ENCODE measurements around the gene TOLLIP. TPM values are rescaled to one million over a fixed set of nuclear protein-coding genes. Genes with fewer than 3 reads are reported as not detected.

TOLLIP gene
- total RNA-seq = 34.8 and 54.9 TPM in 2 replicates

GRCh38 chr11:1309498-1310317, at the start of gene TOLLIP:
TOLLIP (minus strand) TSS chr11:1309632; CDS start chr11:1309498, 134 bp downstream.

Other genes with a start within 250 kb of the TOLLIP start
- gene MUC2, start 234.8 kb downstream of the TOLLIP start, total RNA-seq = not detected in 2 replicates
- gene MUC5AC, start 151.7 kb downstream of the TOLLIP start, total RNA-seq = not detected in 2 replicates
- gene MUC5B, start 86.6 kb downstream of the TOLLIP start, total RNA-seq = not detected in 2 replicates
- 0.46 and 1.1 TPM in 2 replicates for gene BRSK2, start 80.3 kb upstream of the TOLLIP start, total RNA-seq
- gene MOB2, start 177.1 kb upstream of the TOLLIP start, total RNA-seq = 25.5 and 31.0 TPM in 2 replicates